Neural progenitor cell (in vitro differentiated cells): ENCODE data around the gene HOXB4. TPM values are rescaled to one million over a fixed set of nuclear protein-coding genes. Genes with fewer than 3 reads are reported as not detected.

ENCODE experiments used
- DNase-seq: peaks from one replicate; pipeline ENCODE4 v3.0.0-alpha.2; 2016; ENCODE audit warnings: low spot score
- H2AFZ ChIP-seq: fragments of 200-600 bp; sonication (generic); replicated peaks from 2 replicates; pipeline ENCODE4 v1.6.1; 2016; ENCODE audit warnings: antibody characterized with exemption
- H3F3A ChIP-seq: fragments of 200-600 bp; sonication (generic); 2 replicates; pipeline ENCODE4 v1.6.1; 2016; ENCODE audit warnings: antibody characterized with exemption, low read depth
- H3K27ac ChIP-seq: fragments of 200-600 bp; sonication (generic); 2 replicates; pipeline ENCODE4 v1.5.1; 2016; ENCODE audit warnings: mild to moderate bottlenecking
- H3K27me3 ChIP-seq: fragments of 200-600 bp; sonication (generic); 2 replicates; pipeline ENCODE4 v1.6.1; 2016; ENCODE audit warnings: mild to moderate bottlenecking, moderate library complexity
- H3K36me3 ChIP-seq: fragments of 200-600 bp; sonication (generic); 2 replicates; pipeline ENCODE4 v1.5.1; 2016
- H3K4me1 ChIP-seq: fragments of 200-600 bp; sonication (generic); 2 replicates; pipeline ENCODE4 v1.6.1; 2016; ENCODE audit warnings: mixed run types
- H3K4me2 ChIP-seq: fragments of 200-600 bp; sonication (generic); 2 replicates; pipeline ENCODE4 v1.6.1; 2016
- H3K4me3 ChIP-seq: fragments of 200-600 bp; sonication (generic); 2 replicates; pipeline ENCODE4 v1.5.1; 2016
- H3K79me2 ChIP-seq: fragments of 200-600 bp; sonication (generic); 2 replicates; pipeline ENCODE4 v1.6.1; 2016; ENCODE audit warnings: low read depth
- H3K9ac ChIP-seq: fragments of 200-600 bp; sonication (generic); 2 replicates; pipeline ENCODE4 v1.6.1; 2016
- H3K9me3 ChIP-seq: fragments of 200-600 bp; sonication (generic); 2 replicates; pipeline ENCODE4 v1.5.1; 2016; ENCODE audit warnings: low read depth
- H4K20me1 ChIP-seq: fragments of 200-600 bp; sonication (generic); 2 replicates; pipeline ENCODE4 v1.6.1; 2016; ENCODE audit warnings: low read depth
- H3K27ac Mint-ChIP-seq: 3 replicates; pipeline ENCODE4 v1.8.0; 2021; ENCODE audit warnings: mixed read lengths
- H3K27me3 Mint-ChIP-seq: 2 replicates; pipeline ENCODE4 v1.8.0; 2022; ENCODE audit warnings: low read depth, mild to moderate bottlenecking, inconsistent platforms, moderate library complexity, mixed read lengths; ENCODE audit not compliant: insufficient read depth
- H3K36me3 Mint-ChIP-seq: 3 replicates; pipeline ENCODE4 v1.8.0; 2021; ENCODE audit warnings: mixed read lengths
- H3K4me1 Mint-ChIP-seq: 3 replicates; pipeline ENCODE4 v1.8.0; 2021; ENCODE audit warnings: mixed read lengths
- H3K4me3 Mint-ChIP-seq: 3 replicates; pipeline ENCODE4 v1.8.0; 2021; ENCODE audit warnings: mild to moderate bottlenecking, moderate library complexity, mixed read lengths
- H3K9me3 Mint-ChIP-seq: 3 replicates; pipeline ENCODE4 v1.8.0; 2020; ENCODE audit warnings: mixed read lengths
- CTCF ChIP-seq: fragments of 200-600 bp; sonication (generic); IDR thresholded peaks from 2 replicates; pipeline ENCODE4 v1.5.1; 2017; ENCODE audit warnings: antibody characterized with exemption, mild to moderate bottlenecking
- EZH2 ChIP-seq: fragments of 200-600 bp; sonication (generic); IDR thresholded peaks from 2 replicates; pipeline ENCODE4 v1.6.1; 2017; ENCODE audit warnings: antibody characterized with exemption, mild to moderate bottlenecking, moderate library complexity
- EZH2phosphoT487 ChIP-seq: fragments of 200-600 bp; sonication (generic); IDR thresholded peaks from 2 replicates; pipeline ENCODE4 v1.6.1; 2017; ENCODE audit warnings: antibody characterized with exemption
- total RNA-seq: library from RNA; depleted of rRNA; stranded (reverse); fragments of >200 nt; gene quantifications from 2 replicates; pipeline ENCODE4 v1.2.3, GENCODE V29; 2015; ENCODE audit warnings: low replicate concordance

Gene HOXB4
- total RNA-seq, 1 donor from 2014 or later, result not detected

- peaks cover 2% of the 10 kb centered on the region for H3K4me1 Mint-ChIP-seq
- H3K79me2 ChIP-seq, result no peaks in the 10 kb centered on the region
- peaks cover 75% of the 10 kb centered on the region for H4K20me1 ChIP-seq
- peaks cover 91% of the 10 kb centered on the region for H3K27me3 Mint-ChIP-seq
- H3F3A ChIP-seq, result peaks cover 5% of the 10 kb centered on the region
- H3K9ac ChIP-seq, result no peak overlapping the region
- peaks cover 100% of the 10 kb centered on the region for H3K27me3 ChIP-seq
- no peak overlapping the region for H2AFZ ChIP-seq
- no peak overlapping the region for H3K4me3 Mint-ChIP-seq
- TF ChIP-seq EZH2 (no peak), CTCF (no peak), EZH2phosphoT487 (no peak)
- no peaks in the 10 kb centered on the region for H3K9me3 ChIP-seq
- peaks cover 10% of the 10 kb centered on the region for H3K9me3 Mint-ChIP-seq
- H3K4me1 ChIP-seq, result no peaks in the 10 kb centered on the region
- no peak overlapping the region for H3K4me3 ChIP-seq
- H3K27ac ChIP-seq, result no peak overlapping the region
- no peaks in the 10 kb centered on the region for H3K36me3 ChIP-seq
- H3K27ac Mint-ChIP-seq, result no peak overlapping the region
- H3K4me2 ChIP-seq, result no peak overlapping the region
- no peaks in the 10 kb centered on the region for H3K36me3 Mint-ChIP-seq
- no peak for DNase-seq
Observed at GRCh38 chr17:48528936-48529682, 49.0 kb downstream of the HOXB4 start.

- peaks cover 82% of the 10 kb centered on the region for H4K20me1 ChIP-seq
- H3K4me3 ChIP-seq, result no peak overlapping the region
- Mint-ChIP-seq H3K36me3 (no peaks in the 10 kb centered on the region), H3K4me3 (no peak overlapping the region), H3K27ac (no peak overlapping the region), H3K4me1 (peaks cover 2% of the 10 kb centered on the region), H3K27me3 (peaks cover 93% of the 10 kb centered on the region), H3K9me3 (peaks cover 10% of the 10 kb centered on the region)
- H3K27me3 ChIP-seq, result peaks cover 100% of the 10 kb centered on the region
- H3K27ac ChIP-seq, result no peak overlapping the region
- H3K36me3 ChIP-seq, result no peaks in the 10 kb centered on the region
- no peak overlapping the region for H3K4me2 ChIP-seq
- no peaks in the 10 kb centered on the region for H3K4me1 ChIP-seq
- peak; percentile 40 for DNase-seq
- TF ChIP-seq EZH2phosphoT487, result no peak
- TF ChIP-seq EZH2, result no peak
- TF ChIP-seq CTCF, result no peak
- no peaks in the 10 kb centered on the region for H3K9me3 ChIP-seq
- no peak overlapping the region for H2AFZ ChIP-seq
- no peak overlapping the region for H3K9ac ChIP-seq
- no peaks in the 10 kb centered on the region for H3K79me2 ChIP-seq
- peaks cover 5% of the 10 kb centered on the region for H3F3A ChIP-seq
Observed at GRCh38 chr17:48528153-48528935, 49.8 kb downstream of the HOXB4 start.

GRCh38 chr17:48527547-48527932, 50.6 kb downstream of the HOXB4 start:
- Mint-ChIP-seq H3K27ac (no peak overlapping the region), H3K4me1 (peaks cover 2% of the 10 kb centered on the region), H3K36me3 (no peaks in the 10 kb centered on the region), H3K4me3 (no peak overlapping the region), H3K9me3 (peaks cover 7% of the 10 kb centered on the region), H3K27me3 (peaks cover 95% of the 10 kb centered on the region)
- H3K36me3 ChIP-seq, result no peaks in the 10 kb centered on the region
- H3K27me3 ChIP-seq, result peaks cover 100% of the 10 kb centered on the region
- peaks cover 5% of the 10 kb centered on the region for H3F3A ChIP-seq
- H4K20me1 ChIP-seq, result peaks cover 86% of the 10 kb centered on the region
- no peaks in the 10 kb centered on the region for H3K4me1 ChIP-seq
- H3K4me3 ChIP-seq, result no peak overlapping the region
- no peaks in the 10 kb centered on the region for H3K79me2 ChIP-seq
- TF ChIP-seq EZH2phosphoT487 (peak; percentile 58), CTCF (no peak), EZH2 (peak; percentile 66)
- H3K9me3 ChIP-seq, result no peaks in the 10 kb centered on the region
- no peak overlapping the region for H3K27ac ChIP-seq
- no peak overlapping the region for H2AFZ ChIP-seq
- DNase-seq, result no peak
- no peak overlapping the region for H3K4me2 ChIP-seq
- H3K9ac ChIP-seq, result no peak overlapping the region
